NCI-H774 (cell line): ENCODE data around the gene ADGRG2.

Experiments
- DNase-seq: peaks from one replicate; lab custom pipeline; 2025; lab: John Stamatoyannopoulos, UW

ADGRG2 gene

DNA sequence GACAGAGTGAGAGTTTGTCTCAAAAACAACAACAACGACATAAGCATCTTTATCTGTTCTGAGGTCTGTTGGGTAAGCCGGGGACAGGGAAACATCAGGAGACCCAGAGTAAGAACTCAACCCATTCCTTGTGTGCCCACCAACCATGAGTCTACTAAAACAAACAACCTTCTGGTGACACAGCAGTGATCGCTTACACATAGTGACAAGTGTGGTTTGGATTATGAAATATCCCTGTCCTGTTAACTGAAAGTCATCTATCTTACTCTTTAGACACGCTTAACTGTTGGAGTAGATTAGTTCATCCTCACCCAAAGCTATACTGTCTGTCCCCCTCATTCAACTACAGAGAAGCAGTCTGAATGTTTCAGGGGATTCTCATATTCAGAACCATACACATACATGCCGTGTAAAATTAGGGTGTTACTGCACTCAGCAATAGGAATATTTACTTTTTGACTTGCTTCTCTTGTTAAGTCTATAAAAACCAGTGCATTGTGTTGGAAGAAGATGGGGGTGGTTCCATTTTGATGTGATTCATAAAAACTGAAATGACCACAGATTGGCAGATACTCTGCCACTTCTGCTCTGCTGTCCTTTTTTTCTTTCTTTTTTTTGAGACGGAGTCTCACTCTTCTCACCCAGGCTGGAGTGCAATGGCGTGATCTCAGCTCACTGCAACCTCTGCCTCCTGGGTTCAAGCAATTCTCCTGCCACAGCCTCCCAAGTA lies 165.8 kb downstream of the ADGRG2 start:
- DNase-seq = no peak

- DNase-seq = no peak
Observed at GRCh38 chrX:18955676-18956075, 166.6 kb downstream of the ADGRG2 start.

DNA sequence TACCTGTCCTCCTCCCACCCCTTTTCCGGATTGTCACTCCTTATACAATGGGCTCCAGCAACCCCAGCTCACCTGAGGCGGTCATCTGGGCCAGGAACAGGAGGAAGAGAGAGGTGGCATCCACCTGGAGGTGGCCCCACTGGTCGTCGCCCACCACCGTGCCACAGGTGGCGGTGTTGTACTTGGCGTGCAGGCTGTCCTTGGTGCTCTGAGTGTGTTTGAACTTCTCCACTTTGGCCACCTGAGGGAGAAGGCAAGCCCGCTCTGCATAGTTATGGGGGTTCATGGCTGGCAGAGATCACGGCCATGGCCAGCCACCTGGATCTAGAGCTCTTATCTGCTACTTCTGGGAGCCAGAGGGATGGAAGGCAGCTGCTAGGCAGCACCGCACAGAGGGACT lies 171.2 kb downstream of the ADGRG2 start:
- DNase-seq = no peak

- no peak for DNase-seq
Observed at GRCh38 chrX:18949944-18950301, 172.3 kb downstream of the ADGRG2 start.

GRCh38 chrX:18949291-18949943 lies 172.9 kb downstream of the ADGRG2 start:
- DNase-seq = no peak

DNA sequence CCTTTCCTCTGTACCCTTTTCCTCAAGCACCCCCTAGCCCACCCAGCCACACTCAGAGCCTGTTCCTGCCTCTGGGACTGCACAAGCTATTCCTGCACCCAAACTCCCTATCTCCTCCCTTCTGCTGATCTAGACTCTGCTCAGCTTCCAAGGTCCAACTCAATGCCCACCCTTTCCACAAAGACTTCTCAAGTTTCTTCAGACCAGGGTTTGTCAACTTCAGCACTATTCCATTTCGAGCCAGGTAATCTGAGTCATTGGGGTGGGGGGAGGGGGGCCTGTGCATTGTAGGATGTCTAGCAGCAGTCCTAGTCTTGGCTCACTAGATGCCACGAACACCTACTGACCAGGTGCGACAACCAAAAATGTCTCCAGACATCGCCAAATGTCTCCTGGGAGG lies 175.7 kb downstream of the ADGRG2 start:
- no peak for DNase-seq

DNA sequence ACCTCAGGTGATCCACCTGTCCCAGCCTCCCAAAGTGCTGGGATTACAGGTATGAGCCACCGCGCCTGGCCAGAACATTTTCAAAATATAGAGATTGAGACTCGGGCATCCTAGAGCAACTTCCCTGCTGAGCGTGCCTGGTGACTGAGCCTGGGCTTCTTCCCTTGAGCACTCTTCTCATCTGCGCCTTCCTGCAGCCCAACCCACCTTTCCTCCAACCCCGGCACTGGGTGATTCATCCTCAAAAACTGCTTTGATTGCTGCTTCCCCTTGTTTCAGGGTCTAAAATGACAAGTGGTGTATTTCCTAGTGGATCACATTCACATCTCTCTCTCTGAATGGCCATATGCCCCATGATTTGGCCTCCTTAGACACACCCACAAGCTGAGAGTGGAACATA lies 176.1 kb downstream of the ADGRG2 start:
- DNase-seq = no peak

GRCh38 chrX:18945483-18945882 lies 176.8 kb downstream of the ADGRG2 start:
- DNase-seq = no peak

- no peak for DNase-seq
Observed at GRCh38 chrX:18944482-18944881, 177.8 kb downstream of the ADGRG2 start.

DNA sequence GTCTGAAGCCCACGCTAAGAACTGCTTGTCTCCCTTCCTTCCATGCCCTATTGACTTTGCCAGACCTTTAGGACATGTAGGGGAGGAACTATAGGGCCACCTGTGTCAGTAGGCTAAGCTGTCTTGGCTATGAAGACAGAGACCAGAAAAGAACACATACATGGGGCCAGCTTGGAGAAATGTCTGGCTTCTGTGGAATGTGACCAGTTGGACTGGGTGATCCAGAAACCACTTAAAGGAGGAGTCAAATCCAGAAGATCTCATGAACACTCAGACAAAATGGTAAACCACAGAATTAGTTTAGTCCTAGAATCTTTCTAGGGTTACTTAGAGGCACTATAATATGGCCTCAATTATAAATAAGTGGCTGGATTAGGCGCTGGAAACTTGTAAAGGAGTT lies 180.4 kb downstream of the ADGRG2 start:
- no peak for DNase-seq
